Glomerular visceral epithelial cell (primary cell): Measurements from ENCODE around the gene NLRP1.

Experiments
- DNase-seq: peaks from one replicate; pipeline ENCODE4 v3.0.0-alpha.2; 2016; ENCODE audit errors: extremely low spot score

The NLRP1 gene

DNA sequence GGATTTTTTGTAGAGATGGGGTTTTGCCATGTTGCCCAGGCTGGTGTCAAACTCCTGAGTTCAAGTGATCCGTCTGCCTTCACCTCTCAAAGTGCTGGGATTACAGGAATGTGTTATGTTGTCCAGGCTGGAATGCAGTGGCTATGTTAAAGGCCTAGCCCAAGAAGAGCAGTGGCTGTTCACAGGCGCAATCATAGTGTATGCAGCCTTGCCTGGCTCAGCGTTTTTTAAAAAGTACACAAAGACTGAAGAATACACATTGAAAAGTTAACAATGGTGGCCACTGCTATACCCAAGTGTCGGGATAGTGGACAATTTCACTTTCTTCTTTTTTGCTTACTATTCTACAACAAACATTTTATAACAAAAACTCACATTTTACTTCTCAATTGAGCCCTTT is 105.3 kb downstream of the NLRP1 start:
- DNase-seq: no peak

DNA sequence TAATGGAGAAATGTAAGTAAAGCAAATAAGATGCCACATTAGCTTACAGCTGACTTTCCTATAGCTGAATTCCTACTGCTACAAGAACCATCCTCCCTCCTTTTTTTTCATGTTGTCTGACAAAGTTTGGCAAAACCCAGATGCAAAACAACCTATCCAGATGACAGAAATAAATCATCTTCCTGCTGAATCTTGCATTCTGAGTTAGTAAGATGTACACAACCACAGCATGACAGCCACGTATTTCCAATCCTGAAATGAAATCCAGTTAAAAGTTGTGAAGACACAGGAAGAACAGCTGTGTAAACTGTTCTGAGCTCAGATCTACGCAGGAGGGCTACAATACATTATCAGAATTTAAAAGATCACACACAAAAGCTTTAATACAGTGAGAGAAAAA is 110.4 kb downstream of the NLRP1 start:
- DNase-seq: no peak

GRCh38 chr17:5472511-5472910 is 111.8 kb downstream of the NLRP1 start:
- DNase-seq: no peak

DNA sequence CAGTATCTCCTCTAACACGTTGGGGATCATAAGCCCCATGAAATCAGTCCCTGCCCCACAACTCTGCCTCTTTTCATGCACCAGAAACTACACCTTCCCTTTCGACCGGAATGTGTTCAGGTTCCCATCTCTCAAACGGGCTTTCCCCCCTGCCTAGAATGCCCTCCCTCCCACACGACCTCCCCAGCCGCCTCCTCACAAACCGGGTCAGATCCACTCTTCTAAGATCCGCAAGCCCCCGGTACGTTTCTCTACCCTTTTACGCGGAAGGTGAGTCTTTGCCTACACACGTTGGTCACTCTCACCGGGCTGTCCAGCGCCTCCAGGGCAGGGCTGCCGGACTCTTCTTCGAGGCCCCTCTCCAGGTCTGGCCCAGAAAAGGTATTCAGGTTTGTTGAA is 116.2 kb downstream of the NLRP1 start:
- no peak for DNase-seq

GRCh38 chr17:5467416-5467815 is 116.9 kb downstream of the NLRP1 start:
- DNase-seq: peak; percentile 4

GRCh38 chr17:5466295-5466694 is 118.0 kb downstream of the NLRP1 start:
- no peak for DNase-seq

DNA sequence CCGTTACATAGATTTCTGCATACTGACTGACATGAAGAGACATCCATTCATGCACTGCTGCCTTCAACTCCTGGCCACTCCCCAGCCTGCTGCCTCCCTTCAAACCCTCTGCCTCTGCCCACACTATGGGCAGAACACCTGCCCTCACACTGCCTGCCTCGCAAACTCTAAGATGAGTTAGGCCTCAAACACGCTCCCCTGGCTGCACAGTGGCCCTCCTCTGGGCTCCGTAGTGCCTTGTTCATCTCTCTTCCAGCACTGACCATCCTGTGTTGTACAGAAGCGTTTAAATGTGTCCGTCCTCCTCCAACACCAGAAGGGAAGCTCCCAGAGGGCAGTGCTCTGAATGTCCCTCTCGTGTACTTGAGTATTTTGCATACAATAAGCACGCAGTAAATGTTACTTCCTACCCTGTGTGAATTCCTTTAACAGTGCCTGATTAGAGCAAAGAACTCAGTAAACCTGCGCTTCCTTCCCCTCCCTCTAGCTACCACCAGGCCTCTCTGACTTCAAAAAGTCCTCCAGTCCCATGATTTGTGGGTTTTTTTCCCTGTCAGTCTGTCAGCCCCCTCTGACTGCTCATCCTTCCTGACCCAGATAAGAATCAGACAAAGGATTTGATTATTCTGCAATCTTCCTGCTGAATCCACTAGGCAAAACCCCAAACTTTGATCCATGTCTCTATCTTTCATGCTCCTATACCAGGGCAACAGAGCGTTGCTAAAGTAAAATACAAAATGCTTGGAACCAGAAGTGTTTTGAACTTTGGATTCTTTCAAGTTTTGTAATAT is 119.4 kb downstream of the NLRP1 start:
- no peak for DNase-seq
